ENCODE measurements around the gene ADSL. TPM values are rescaled to one million over a fixed set of nuclear protein-coding genes. Genes with fewer than 3 reads are reported as not detected.

Gene ADSL
- total RNA-seq, 2 experiments from 2014 or later = 117 to 137 TPM

GRCh38 chr22:40363059-40363458, 16.8 kb downstream of the ADSL start:
- H3K4me2 ChIP-seq (ENCODE audit: low read length) = no peak overlapping the region
- H3K4me1 ChIP-seq (ENCODE audit: insufficient read depth, low read length, poor library complexity, severe bottlenecking) = no peaks in the 10 kb centered on the region
- H3K79me2 ChIP-seq (ENCODE audit: insufficient read depth, low read depth, low read length) = 0 out of 2 replicates have a peak, but pooled peaks cover 3% of the 10 kb centered on the region
- H4K20me1 ChIP-seq (ENCODE audit: insufficient read depth, low read length) = 0 out of 2 replicates have a peak, but pooled peaks cover 6% of the 10 kb centered on the region
- H3K9me3 ChIP-seq (ENCODE audit: low read length) = no peaks in the 10 kb centered on the region
- no TSS peak for BruUV-seq (replicated peaks)
- CTCF ChIA-PET (ENCODE audit: unreplicated experiment) = no interaction called here
- no peak overlapping the region for H3K4me3 ChIP-seq (ENCODE audit: low read depth, low read length, poor library complexity, severe bottlenecking)
- intact Hi-C loops (cut with micrococcal nuclease; ENCODE audit: unreplicated experiment) = no loop called here
- TF ChIP-seq, protein P1, sequence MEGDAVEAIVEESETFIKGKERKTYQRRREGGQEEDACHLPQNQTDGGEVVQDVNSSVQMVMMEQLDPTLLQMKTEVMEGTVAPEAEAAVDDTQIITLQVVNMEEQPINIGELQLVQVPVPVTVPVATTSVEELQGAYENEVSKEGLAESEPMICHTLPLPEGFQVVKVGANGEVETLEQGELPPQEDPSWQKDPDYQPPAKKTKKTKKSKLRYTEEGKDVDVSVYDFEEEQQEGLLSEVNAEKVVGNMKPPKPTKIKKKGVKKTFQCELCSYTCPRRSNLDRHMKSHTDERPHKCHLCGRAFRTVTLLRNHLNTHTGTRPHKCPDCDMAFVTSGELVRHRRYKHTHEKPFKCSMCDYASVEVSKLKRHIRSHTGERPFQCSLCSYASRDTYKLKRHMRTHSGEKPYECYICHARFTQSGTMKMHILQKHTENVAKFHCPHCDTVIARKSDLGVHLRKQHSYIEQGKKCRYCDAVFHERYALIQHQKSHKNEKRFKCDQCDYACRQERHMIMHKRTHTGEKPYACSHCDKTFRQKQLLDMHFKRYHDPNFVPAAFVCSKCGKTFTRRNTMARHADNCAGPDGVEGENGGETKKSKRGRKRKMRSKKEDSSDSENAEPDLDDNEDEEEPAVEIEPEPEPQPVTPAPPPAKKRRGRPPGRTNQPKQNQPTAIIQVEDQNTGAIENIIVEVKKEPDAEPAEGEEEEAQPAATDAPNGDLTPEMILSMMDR (conservative IDR thresholded peaks at IDR 0.05; ENCODE audit: low read length) = no peak
- no peak for TF ChIP-seq EZH2phosphoT487 (IDR thresholded peaks at IDR 0.05; ENCODE audit: borderline replicate concordance, low read depth, low read length)
- H3K36me3 ChIP-seq (ENCODE audit: insufficient read depth, low read length) = peaks cover 99% of the 10 kb centered on the region
- H3K27ac ChIP-seq (ENCODE audit: low read depth, low read length, poor library complexity, severe bottlenecking) = no peak overlapping the region
- no peaks in the 10 kb centered on the region for H3K9me2 ChIP-seq (ENCODE audit: insufficient read depth, low read length)
- H2AFZ ChIP-seq (ENCODE audit: low read length) = no peak overlapping the region
- DNase-seq (ENCODE audit: low spot score) = no peak
- POLR2A ChIA-PET = no interaction called here

DNA sequence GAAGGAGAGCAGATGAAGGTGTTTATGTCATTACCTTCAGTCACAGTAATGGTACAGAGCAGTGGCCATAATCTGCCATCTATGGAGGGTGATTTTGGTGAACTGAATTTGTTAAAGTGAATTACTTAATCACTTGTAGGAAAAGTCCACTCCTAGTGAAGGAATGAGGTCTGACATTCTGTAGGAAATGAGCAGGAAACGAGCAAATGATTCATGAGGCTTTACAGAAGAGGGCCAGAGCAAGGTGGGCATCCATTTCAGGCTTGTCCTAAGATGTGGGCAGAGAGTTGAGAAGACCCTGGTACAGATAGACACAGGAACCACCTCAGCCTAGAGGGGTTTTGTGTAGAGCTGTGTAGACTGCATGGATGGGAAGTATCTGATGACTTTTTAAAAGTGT, 18.1 kb downstream of the ADSL start:
- CTCF ChIA-PET (ENCODE audit: unreplicated experiment) = no interaction called here
- H3K4me1 ChIP-seq (ENCODE audit: insufficient read depth, low read length, poor library complexity, severe bottlenecking) = no peaks in the 10 kb centered on the region
- no peak overlapping the region for H3K4me3 ChIP-seq (ENCODE audit: low read depth, low read length, poor library complexity, severe bottlenecking)
- H4K20me1 ChIP-seq (ENCODE audit: insufficient read depth, low read length) = 0 out of 2 replicates have a peak, but pooled peaks cover 6% of the 10 kb centered on the region
- POLR2A ChIA-PET = no interaction called here
- intact Hi-C loops (cut with micrococcal nuclease; ENCODE audit: unreplicated experiment) = no loop called here
- H3K79me2 ChIP-seq (ENCODE audit: insufficient read depth, low read depth, low read length) = 0 out of 2 replicates have a peak, but pooled peaks cover 3% of the 10 kb centered on the region
- H3K9me3 ChIP-seq (ENCODE audit: low read length) = no peaks in the 10 kb centered on the region
- H3K9me2 ChIP-seq (ENCODE audit: insufficient read depth, low read length) = no peaks in the 10 kb centered on the region
- H3K36me3 ChIP-seq (ENCODE audit: insufficient read depth, low read length) = peaks cover 97% of the 10 kb centered on the region
- BruUV-seq (replicated peaks) = no TSS peak
- DNase-seq (ENCODE audit: low spot score) = no peak
- H3K4me2 ChIP-seq (ENCODE audit: low read length) = no peak overlapping the region
- TF ChIP-seq, protein P1 (conservative IDR thresholded peaks at IDR 0.05; ENCODE audit: low read length) = no peak
- no peak for TF ChIP-seq EZH2phosphoT487 (IDR thresholded peaks at IDR 0.05; ENCODE audit: borderline replicate concordance, low read depth, low read length)
- H2AFZ ChIP-seq (ENCODE audit: low read length) = no peak overlapping the region
- no peak overlapping the region for H3K27ac ChIP-seq (ENCODE audit: low read depth, low read length, poor library complexity, severe bottlenecking)

DNA sequence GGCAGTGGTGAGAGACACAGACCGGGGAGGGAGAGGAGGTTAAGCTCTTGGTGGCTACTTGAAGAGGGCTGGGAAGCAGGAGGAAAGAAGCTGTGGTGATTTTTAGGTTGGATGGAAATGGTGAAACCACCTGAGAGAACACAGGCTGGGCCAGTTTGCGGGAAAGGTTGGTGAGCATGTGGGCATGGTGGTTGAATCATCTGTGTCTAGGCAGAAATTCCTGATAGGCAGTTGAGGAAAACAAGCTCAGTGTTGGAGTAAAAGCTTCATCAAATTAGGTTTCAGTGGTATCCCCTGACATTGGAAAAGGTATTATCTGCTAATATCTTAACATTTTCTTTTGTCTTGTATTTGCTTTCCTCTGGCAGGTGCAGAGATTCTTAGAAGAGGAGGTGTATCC, 19.8 kb downstream of the ADSL start:
- no peaks in the 10 kb centered on the region for H3K4me1 ChIP-seq (ENCODE audit: insufficient read depth, low read length, poor library complexity, severe bottlenecking)
- BruUV-seq (replicated peaks) = no TSS peak
- peaks cover 2% of the 10 kb centered on the region for H3K79me2 ChIP-seq (ENCODE audit: insufficient read depth, low read depth, low read length)
- ChIA-PET POLR2A (interaction anchor here (0.8 to 1.3 kb wide), 2 partner anchors 13 to 188 kb away, joined by 3 to 4 read pairs; partner anchors contain the start of gene TNRC6B), CTCF (ENCODE audit: unreplicated experiment) (no interaction called here)
- H3K9me2 ChIP-seq (ENCODE audit: insufficient read depth, low read length) = no peaks in the 10 kb centered on the region
- intact Hi-C loops (cut with micrococcal nuclease; ENCODE audit: unreplicated experiment) = no loop called here
- H3K4me3 ChIP-seq (ENCODE audit: low read depth, low read length, poor library complexity, severe bottlenecking) = no peak overlapping the region
- H3K9me3 ChIP-seq (ENCODE audit: low read length) = no peaks in the 10 kb centered on the region
- no peak for TF ChIP-seq EZH2phosphoT487 (IDR thresholded peaks at IDR 0.05; ENCODE audit: borderline replicate concordance, low read depth, low read length)
- TF ChIP-seq, protein P1 (conservative IDR thresholded peaks at IDR 0.05; ENCODE audit: low read length) = no peak
- H4K20me1 ChIP-seq (ENCODE audit: insufficient read depth, low read length) = 0 out of 2 replicates have a peak, but pooled peaks cover 6% of the 10 kb centered on the region
- H3K36me3 ChIP-seq (ENCODE audit: insufficient read depth, low read length) = peaks cover 85% of the 10 kb centered on the region
- H3K27ac ChIP-seq (ENCODE audit: low read depth, low read length, poor library complexity, severe bottlenecking) = no peak overlapping the region
- no peak overlapping the region for H2AFZ ChIP-seq (ENCODE audit: low read length)
- no peak for DNase-seq (ENCODE audit: low spot score)
- H3K4me2 ChIP-seq (ENCODE audit: low read length) = no peak overlapping the region
